Hepatocyte (in vitro differentiated cells): Measurements from ENCODE around the gene ZBTB7C.

Experiments used
- CTCF ChIP-seq: fragments of 200-600 bp; sonication (generic); IDR thresholded peaks from 2 replicates; pipeline ENCODE4 v1.5.1; 2016; ENCODE audit warnings: antibody characterized with exemption, mild to moderate bottlenecking; ENCODE audit not compliant: poor library complexity
- EZH2 ChIP-seq: fragments of 200-600 bp; sonication (generic); IDR thresholded peaks from 2 replicates; pipeline ENCODE4 v1.6.1; 2016; ENCODE audit warnings: antibody characterized with exemption, mild to moderate bottlenecking, borderline replicate concordance
- EZH2phosphoT487 ChIP-seq: fragments of 200-600 bp; sonication (generic); IDR thresholded peaks from one replicate; pipeline ENCODE4 v1.6.1; 2018; ENCODE audit warnings: antibody characterized with exemption, mild to moderate bottlenecking, low read depth, moderate library complexity; ENCODE audit not compliant: unreplicated experiment, severe bottlenecking

GRCh38 chr18:48418539-48419276 is 9.5 kb upstream of the ZBTB7C start:
- TF ChIP-seq CTCF (no peak), EZH2phosphoT487 (no peak), EZH2 (no peak)
